K562 (cell line): ENCODE measurements around the gene ADGRA3. TPM values are rescaled to one million over a fixed set of nuclear protein-coding genes. Genes with fewer than 3 reads are reported as not detected.

ENCODE experiments used
- ATAC-seq: fragments of 200-7000 bp; cut with Tn5 transposase; 3 replicates; pipeline ENCODE4 v1.9.1; 2020; ENCODE audit warnings: moderate library complexity
- BruUV-seq: library from RNA; stranded (reverse); fragments of 400-500 nt; replicated peaks from 2 replicates; lab custom pipeline; 2021; lab: Mats Ljungman, UMichigan
- CTCF ChIA-PET: fragments of 300-600 bp; formaldehyde crosslinking; extraction: SDS; loops from one replicate; lab custom pipeline; 2021; ENCODE audit warnings: low intra/inter-chr PET ratio; lab: Yijun Ruan, JAX
- POLR2A ChIA-PET: fragments of 300-600, 350-650 bp; sonication (Branson Sonifier 250); formaldehyde crosslinking; extraction: SDS; loops from one replicate; lab custom pipeline; 2021; ENCODE audit warnings: antibody characterized with exemption, inconsistent platforms; lab: Yijun Ruan, JAX
- DNase-seq, 4 experiments: peaks; one replicate each; pipeline versions ENCODE4 v3.0.0 to v3.0.0-alpha.2; 2011 to 2018; ENCODE audit warnings: low spot score in 3 of 4, mixed read lengths in 3 of 4; ENCODE audit errors: extremely low read depth in 1 of 4
- FAIRE-seq: peaks from 2 replicates; lab custom pipeline; 2011; peaks lifted over from hg19 to GRCh38; lab: Jason Lieb, UNC
- H2AFZ ChIP-seq: 2 replicates; pipeline ENCODE4 v1.6.0; 2011; ENCODE audit warnings: low read depth, low read length, control low read depth, inconsistent platforms
- H3K27ac ChIP-seq: fragments of 200-600 bp; 3 replicates; pipeline ENCODE4 v1.8.0; 2011; ENCODE audit warnings: low read depth, mild to moderate bottlenecking, control low read depth, inconsistent platforms, low read length, moderate library complexity, mixed read lengths; ENCODE audit errors: extremely low read depth
- H3K27me3 ChIP-seq, 2 experiments: fragments of 300-600 bp in 1 of 2; 2 replicates in 1 of 2; 3 replicates in 1 of 2; pipeline versions ENCODE4 v1.6.0 to v1.8.0; 2011; ENCODE audit warnings: inconsistent platforms in 2 of 2, low read length in 2 of 2, mild to moderate bottlenecking in 1 of 2, mixed read lengths in 1 of 2, moderate library complexity in 1 of 2; ENCODE audit not compliant: control insufficient read depth in 2 of 2, insufficient read depth in 2 of 2
- H3K36me3 ChIP-seq: fragments of 300-600 bp; 3 replicates; pipeline ENCODE4 v1.8.0; 2011; ENCODE audit warnings: mild to moderate bottlenecking, low read length, inconsistent platforms; ENCODE audit not compliant: control insufficient read depth, insufficient read depth
- H3K4me1 ChIP-seq, 2 experiments: fragments of 200-600 bp in 1 of 2; replicated peaks in 1 of 2; 2 replicates in 1 of 2; 3 replicates in 1 of 2; pipeline versions ENCODE4 v1.5.1 to v1.8.0; 2011; ENCODE audit warnings: inconsistent platforms in 2 of 2, low read length in 2 of 2, mild to moderate bottlenecking in 1 of 2, mixed read lengths in 1 of 2, moderate library complexity in 1 of 2; ENCODE audit not compliant: control insufficient read depth in 2 of 2, insufficient read depth in 2 of 2
- H3K4me2 ChIP-seq: 2 replicates; pipeline ENCODE4 v1.6.1; 2011; ENCODE audit warnings: low read length, control low read depth, inconsistent platforms, mixed read lengths; ENCODE audit not compliant: insufficient read depth
- H3K4me3 ChIP-seq: fragments of 200-600 bp; sonication (generic), shearing (Covaris generic); 2 replicates; pipeline ENCODE4 v1.5.1; 2016; ENCODE audit warnings: control low read depth, inconsistent platforms
- H3K79me2 ChIP-seq: fragments of 200-600 bp; 3 replicates; pipeline ENCODE4 v1.8.0; 2011; ENCODE audit warnings: low read length, inconsistent platforms; ENCODE audit not compliant: control insufficient read depth, insufficient read depth
- H3K9ac ChIP-seq, 2 experiments: 2 replicates each; pipeline versions ENCODE4 v1.6.0 to v1.6.1; 2011; ENCODE audit warnings: low read depth in 2 of 2, low read length in 2 of 2, control low read depth in 1 of 2, inconsistent platforms in 1 of 2, mild to moderate bottlenecking in 1 of 2, mixed read lengths in 1 of 2; ENCODE audit not compliant: insufficient read depth in 1 of 2
- H3K9me1 ChIP-seq: one replicate; pipeline ENCODE4 v1.6.0; 2011; ENCODE audit warnings: inconsistent platforms, mild to moderate bottlenecking, low read length, moderate library complexity; ENCODE audit not compliant: control insufficient read depth, insufficient read depth
- H3K9me3 ChIP-seq: replicated peaks from 2 replicates; pipeline ENCODE4 v1.5.1; 2011; ENCODE audit warnings: low read depth, low read length, inconsistent platforms; ENCODE audit not compliant: control insufficient read depth, insufficient read depth
- H4K20me1 ChIP-seq: replicated peaks from 2 replicates; pipeline ENCODE4 v1.6.1; 2011; ENCODE audit warnings: low read length, inconsistent platforms, mixed read lengths; ENCODE audit not compliant: control insufficient read depth, insufficient read depth
- CBFA2T3 ChIP-seq: fragments of 450-650 bp; IDR thresholded peaks from 2 replicates; pipeline ENCODE4 v1.6.1; 2017
- CEBPG ChIP-seq, 3 experiments: fragments of 200-800 bp in 1 of 3; sonication (Bioruptor generic) in 1 of 3; sonication (generic) in 1 of 3; formaldehyde crosslinking in 1 of 3; IDR thresholded peaks in 2 of 3; conservative IDR thresholded peaks in 1 of 3; 2 replicates each; pipeline versions ENCODE4 v1.6.1 to v1.8.0; 2016 to 2022; ENCODE audit warnings: missing compliant biosample characterization in 2 of 3, missing genetic modification characterization in 2 of 3, mild to moderate bottlenecking in 1 of 3, missing genetic modification reagents in 1 of 3
- NR3C1 ChIP-seq: sonication (generic); formaldehyde crosslinking; IDR thresholded peaks from 2 replicates; pipeline ENCODE4 v1.8.1; 2022; ENCODE audit warnings: missing genetic modification reagents
- POLR3A ChIP-seq: IDR thresholded peaks from 2 replicates; pipeline ENCODE4 v1.6.1; 2011; ENCODE audit warnings: borderline replicate concordance, mild to moderate bottlenecking, moderate library complexity; ENCODE audit not compliant: insufficient read length, insufficient read depth; ENCODE audit errors: extremely low read depth
- SMARCC2 ChIP-seq: fragments of 450-650 bp; IDR thresholded peaks from 2 replicates; pipeline ENCODE4 v1.6.1; 2017; ENCODE audit warnings: antibody characterized with exemption, moderate library complexity, mild to moderate bottlenecking, low read depth
- TSC22D4 ChIP-seq: fragments of 450-650 bp; IDR thresholded peaks from 2 replicates; pipeline ENCODE4 v1.6.1; 2016; ENCODE audit warnings: missing genetic modification characterization, missing biosample characterization, control low read depth
- ZMIZ1 ChIP-seq, 2 experiments: fragments of 150-350 bp in 1 of 2; IDR thresholded peaks; 2 replicates each; pipeline ENCODE4 v1.6.1; 2012 to 2016; ENCODE audit warnings: low read depth in 2 of 2, low read length in 2 of 2, mild to moderate bottlenecking in 1 of 2, moderate library complexity in 1 of 2
- ZNF584 ChIP-seq: fragments of 200-800 bp; sonication (Bioruptor generic); IDR thresholded peaks from 2 replicates; pipeline ENCODE4 v1.6.1; 2016; ENCODE audit warnings: low read depth, mild to moderate bottlenecking, missing genetic modification characterization, missing compliant biosample characterization
- ZNF696 ChIP-seq: fragments of 250-450 bp; sonication (Bioruptor Pico); conservative IDR thresholded peaks from 2 replicates; pipeline ENCODE4 v1.4.0; 2020; ENCODE audit warnings: mild to moderate bottlenecking, moderate library complexity
- ZNF740 ChIP-seq, 3 experiments: fragments of 200-800 bp in 1 of 3; sonication (Bioruptor generic) in 1 of 3; sonication (generic) in 1 of 3; formaldehyde crosslinking in 1 of 3; IDR thresholded peaks; 2 replicates each; pipeline versions ENCODE4 v1.6.1 to v1.8.0; 2016 to 2022; ENCODE audit warnings: mild to moderate bottlenecking in 2 of 3, missing compliant biosample characterization in 2 of 3, missing genetic modification characterization in 2 of 3, missing genetic modification reagents in 1 of 3
- WGBS: fragments of 100-300 bp; shearing (Covaris generic); methylation state at CpG from one replicate; pipeline ENCODE4 v1.1.6; 2016; ENCODE audit warnings: low coverage, mixed read lengths; ENCODE audit not compliant: insufficient coverage; ENCODE audit errors: missing lambda C conversion rate; 5-methylcytosine and 5-hydroxymethylcytosine counted together
- in situ Hi-C: fragments of 300-500 bp; cut with MboI; formaldehyde crosslinking; loops from 4 replicates; pipeline ENCODE4 v1.15.0; 2018; ENCODE audit warnings: inconsistent platforms, mixed read lengths
- intact Hi-C: fragments of 100-400 bp; cut with micrococcal nuclease; formaldehyde crosslinking; loops from 2 replicates; pipeline ENCODE4 v1.14.2; 2022
- polyA plus RNA-seq, 8 experiments: library from polyadenylated mRNA; depleted of rRNA in 4 of 8; stranded (reverse) in 5 of 8; unstranded in 3 of 8; fragments of >200 nt; fragmentation: Nextera tagmentation in 2 of 8; fragmentation: Illumina TruSeq in 1 of 8; extraction: Ambion mirVana in 2 of 8; extraction: Trizol in 1 of 8; gene quantifications; 2 replicates each; pipeline versions ENCODE4 v1.2.1 to v1.2.3, GENCODE V29; 2011 to 2014; ENCODE audit warnings: inconsistent platforms in 1 of 8, missing spikeins in 1 of 8
- total RNA-seq, 7 experiments: library from RNA; depleted of rRNA in 6 of 7; stranded (reverse); fragments of >200 nt in 6 of 7; fragmentation: Illumina TruSeq in 2 of 7; extraction: Trizol in 2 of 7; gene quantifications; 2 replicates each; pipeline versions ENCODE4 v1.2.1 to v1.2.3, GENCODE V29; 2011 to 2021; ENCODE audit warnings: low replicate concordance in 1 of 7
- TF ChIP-seq, protein P1 (sequence below): fragments of 450-650 bp; IDR thresholded peaks from 2 replicates; pipeline ENCODE4 v1.7.0; 2016; ENCODE audit warnings: borderline replicate concordance
- TF ChIP-seq, protein P2 (sequence below): fragments of 450-650 bp; IDR thresholded peaks from 2 replicates; pipeline ENCODE4 v1.6.1; 2017; ENCODE audit warnings: mild to moderate bottlenecking, moderate library complexity

ADGRA3 gene
- total and polyA plus RNA-seq, 9 of the 15 experiments (the other 6 are each of a cell fraction or from before 2014, with no cell fraction given), result 0.06 to 2.3 (median 0.27) TPM; not detected in 3

GRCh38 chr4:22420291-22420690 lies 95.6 kb downstream of the ADGRA3 start:
- CTCF ChIA-PET, result no interaction called here
- no peak for DNase-seq
- Histone ChIP-seq H3K9me1 (no peaks in the 10 kb centered on the region), H3K36me3 (no peaks in the 10 kb centered on the region), H3K27ac (no peak overlapping the region), H3K4me1 (no peaks in the 10 kb centered on the region), H3K9me3 (no peaks in the 10 kb centered on the region)
- in situ Hi-C loops, result no loop called here
- FAIRE-seq, result no peak
- ATAC-seq, result no peak
- POLR2A ChIA-PET, result no interaction called here
- TF ChIP-seq CEBPG (CRISPR knock-in tag; IDR thresholded peaks at IDR 0.05) (no peak), CEBPG (tag; conservative IDR thresholded peaks at IDR 0.05 in 1 of 2, IDR thresholded peaks at IDR 0.05 in 1 of 2) (no peak), ZNF740 (CRISPR knock-in tag; IDR thresholded peaks at IDR 0.05) (no peak), ZNF740 (tag; IDR thresholded peaks at IDR 0.05) (no peak), NR3C1 (CRISPR knock-in tag) (no peak), CBFA2T3 (no peak), ZMIZ1 (IDR thresholded peaks at IDR 0.05; ENCODE audit: low read depth in 2 of 2, low read length in 2 of 2) (no peak), ZNF584 (no peak), POLR3A (no peak), TSC22D4 (tag) (no peak), SMARCC2 (no peak), ZNF696 (CRISPR knock-in tag) (no peak)
- TF ChIP-seq, protein P1, sequence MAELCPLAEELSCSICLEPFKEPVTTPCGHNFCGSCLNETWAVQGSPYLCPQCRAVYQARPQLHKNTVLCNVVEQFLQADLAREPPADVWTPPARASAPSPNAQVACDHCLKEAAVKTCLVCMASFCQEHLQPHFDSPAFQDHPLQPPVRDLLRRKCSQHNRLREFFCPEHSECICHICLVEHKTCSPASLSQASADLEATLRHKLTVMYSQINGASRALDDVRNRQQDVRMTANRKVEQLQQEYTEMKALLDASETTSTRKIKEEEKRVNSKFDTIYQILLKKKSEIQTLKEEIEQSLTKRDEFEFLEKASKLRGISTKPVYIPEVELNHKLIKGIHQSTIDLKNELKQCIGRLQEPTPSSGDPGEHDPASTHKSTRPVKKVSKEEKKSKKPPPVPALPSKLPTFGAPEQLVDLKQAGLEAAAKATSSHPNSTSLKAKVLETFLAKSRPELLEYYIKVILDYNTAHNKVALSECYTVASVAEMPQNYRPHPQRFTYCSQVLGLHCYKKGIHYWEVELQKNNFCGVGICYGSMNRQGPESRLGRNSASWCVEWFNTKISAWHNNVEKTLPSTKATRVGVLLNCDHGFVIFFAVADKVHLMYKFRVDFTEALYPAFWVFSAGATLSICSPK, result no peak
- TF ChIP-seq, protein P2, sequence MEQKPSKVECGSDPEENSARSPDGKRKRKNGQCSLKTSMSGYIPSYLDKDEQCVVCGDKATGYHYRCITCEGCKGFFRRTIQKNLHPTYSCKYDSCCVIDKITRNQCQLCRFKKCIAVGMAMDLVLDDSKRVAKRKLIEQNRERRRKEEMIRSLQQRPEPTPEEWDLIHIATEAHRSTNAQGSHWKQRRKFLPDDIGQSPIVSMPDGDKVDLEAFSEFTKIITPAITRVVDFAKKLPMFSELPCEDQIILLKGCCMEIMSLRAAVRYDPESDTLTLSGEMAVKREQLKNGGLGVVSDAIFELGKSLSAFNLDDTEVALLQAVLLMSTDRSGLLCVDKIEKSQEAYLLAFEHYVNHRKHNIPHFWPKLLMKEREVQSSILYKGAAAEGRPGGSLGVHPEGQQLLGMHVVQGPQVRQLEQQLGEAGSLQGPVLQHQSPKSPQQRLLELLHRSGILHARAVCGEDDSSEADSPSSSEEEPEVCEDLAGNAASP, result no peak
- TF ChIP-seq, all 486 proteins: peak for 0
- no peaks in the 10 kb centered on the region for H4K20me1 ChIP-seq
- no peak overlapping the region for H3K4me3 ChIP-seq
- no peak overlapping the region for H2AFZ ChIP-seq
- no TSS peak for BruUV-seq
- no peak overlapping the region for H3K4me2 ChIP-seq
- intact Hi-C loops, result no loop called here
- no peaks in the 10 kb centered on the region for H3K79me2 ChIP-seq
- WGBS, result 0% methylated on average over 1 of the region's 1 CpG
- H3K9ac ChIP-seq, result no peak overlapping the region
- H3K27me3 ChIP-seq, result no peaks in the 10 kb centered on the region
